ENCODE results near the gene BRINP2. TPM values are rescaled to one million over a fixed set of nuclear protein-coding genes. Genes with fewer than 3 reads are reported as not detected.

BRINP2 gene
- total RNA-seq, 4 donors from 2014 or later = 0.42 to 1.7 (median 0.70) TPM

GRCh38 chr1:177128665-177129281 lies 42.0 kb upstream of the BRINP2 start:
- DNase-seq (ENCODE audit: extremely low spot score) = no peak
- Histone ChIP-seq H3K27me3 (no peaks in the 10 kb centered on the region), H3K4me3 (no peak overlapping the region), H3K27ac (replicated peaks in 1 of 4) (no peak overlapping the region), H3K36me3 (no peaks in the 10 kb centered on the region), H3K9me3 (no peaks in the 10 kb centered on the region), H3K4me1 (peaks cover 0 to 4% (median 0%) of the 10 kb centered on the region in 4 donors)
- WGBS = 80% methylated on average over 4 of the region's 4 CpGs
- TF ChIP-seq, protein P1, sequence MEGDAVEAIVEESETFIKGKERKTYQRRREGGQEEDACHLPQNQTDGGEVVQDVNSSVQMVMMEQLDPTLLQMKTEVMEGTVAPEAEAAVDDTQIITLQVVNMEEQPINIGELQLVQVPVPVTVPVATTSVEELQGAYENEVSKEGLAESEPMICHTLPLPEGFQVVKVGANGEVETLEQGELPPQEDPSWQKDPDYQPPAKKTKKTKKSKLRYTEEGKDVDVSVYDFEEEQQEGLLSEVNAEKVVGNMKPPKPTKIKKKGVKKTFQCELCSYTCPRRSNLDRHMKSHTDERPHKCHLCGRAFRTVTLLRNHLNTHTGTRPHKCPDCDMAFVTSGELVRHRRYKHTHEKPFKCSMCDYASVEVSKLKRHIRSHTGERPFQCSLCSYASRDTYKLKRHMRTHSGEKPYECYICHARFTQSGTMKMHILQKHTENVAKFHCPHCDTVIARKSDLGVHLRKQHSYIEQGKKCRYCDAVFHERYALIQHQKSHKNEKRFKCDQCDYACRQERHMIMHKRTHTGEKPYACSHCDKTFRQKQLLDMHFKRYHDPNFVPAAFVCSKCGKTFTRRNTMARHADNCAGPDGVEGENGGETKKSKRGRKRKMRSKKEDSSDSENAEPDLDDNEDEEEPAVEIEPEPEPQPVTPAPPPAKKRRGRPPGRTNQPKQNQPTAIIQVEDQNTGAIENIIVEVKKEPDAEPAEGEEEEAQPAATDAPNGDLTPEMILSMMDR (IDR thresholded peaks at IDR 0.05) = no peak
- no peak for TF ChIP-seq POLR2AphosphoS5 (IDR thresholded peaks at IDR 0.05)
- no peak for TF ChIP-seq POLR2A (IDR thresholded peaks at IDR 0.05; ENCODE audit: low read depth)
- intact Hi-C loops (cut with DNase I) = no loop called here

DNA sequence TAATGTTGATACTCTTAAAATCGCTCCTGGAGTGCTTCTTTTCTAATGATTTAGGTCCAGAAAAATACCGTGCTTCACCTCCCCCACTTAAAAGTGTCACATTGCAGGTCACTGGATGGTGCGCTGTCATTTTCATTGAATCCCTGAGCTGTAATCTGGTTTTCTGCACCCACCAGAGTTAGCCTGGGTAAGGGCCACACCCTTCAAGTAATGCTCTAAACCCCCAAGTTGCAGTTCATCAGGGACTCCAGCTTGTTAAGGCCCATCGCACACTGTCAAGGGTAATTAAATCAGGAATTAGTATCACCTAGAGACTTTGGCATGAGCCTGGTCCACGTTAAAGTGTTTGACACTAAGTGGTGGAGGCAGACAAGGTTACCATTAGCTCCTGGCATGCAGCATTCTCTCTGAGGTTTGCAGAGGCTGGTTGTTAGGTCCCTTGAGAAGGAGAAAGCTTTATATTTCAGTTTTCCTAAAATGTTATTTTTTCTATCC lies 40.3 kb upstream of the BRINP2 start:
- TF ChIP-seq EP300 (IDR thresholded peaks at IDR 0.05) (no peak), POLR2A (IDR thresholded peaks at IDR 0.05; ENCODE audit: low read depth) (no peak), POLR2AphosphoS5 (IDR thresholded peaks at IDR 0.05) (no peak)
- TF ChIP-seq, protein P1 (IDR thresholded peaks at IDR 0.05) = no peak
- 78% methylated on average over 5 of the region's 5 CpGs for WGBS
- Histone ChIP-seq H3K27me3 (no peaks in the 10 kb centered on the region), H3K27ac (replicated peaks in 1 of 4) (no peak overlapping the region), H3K4me1 (peaks cover 0 to 4% (median 0%) of the 10 kb centered on the region in 4 donors), H3K4me3 (no peak overlapping the region), H3K9me3 (no peaks in the 10 kb centered on the region), H3K36me3 (no peaks in the 10 kb centered on the region)
- intact Hi-C loops (cut with DNase I) = no loop called here
- no peak for DNase-seq (ENCODE audit: extremely low spot score)

GRCh38 chr1:177131723-177132122 lies 39.0 kb upstream of the BRINP2 start:
- Histone ChIP-seq H3K9me3 (no peaks in the 10 kb centered on the region), H3K36me3 (no peaks in the 10 kb centered on the region), H3K27ac (replicated peaks in 1 of 4) (no peak overlapping the region), H3K4me3 (no peak overlapping the region), H3K4me1 (peaks cover 0 to 4% (median 0%) of the 10 kb centered on the region in 4 donors), H3K27me3 (no peaks in the 10 kb centered on the region)
- WGBS = 72% methylated on average over 4 of the region's 4 CpGs
- TF ChIP-seq, protein P1 (IDR thresholded peaks at IDR 0.05) = no peak
- TF ChIP-seq POLR2A (IDR thresholded peaks at IDR 0.05; ENCODE audit: low read depth) (no peak), EP300 (IDR thresholded peaks at IDR 0.05) (no peak), POLR2AphosphoS5 (IDR thresholded peaks at IDR 0.05) (no peak)
- no peak for DNase-seq (ENCODE audit: extremely low spot score)
- intact Hi-C loops (cut with DNase I) = no loop called here

DNA sequence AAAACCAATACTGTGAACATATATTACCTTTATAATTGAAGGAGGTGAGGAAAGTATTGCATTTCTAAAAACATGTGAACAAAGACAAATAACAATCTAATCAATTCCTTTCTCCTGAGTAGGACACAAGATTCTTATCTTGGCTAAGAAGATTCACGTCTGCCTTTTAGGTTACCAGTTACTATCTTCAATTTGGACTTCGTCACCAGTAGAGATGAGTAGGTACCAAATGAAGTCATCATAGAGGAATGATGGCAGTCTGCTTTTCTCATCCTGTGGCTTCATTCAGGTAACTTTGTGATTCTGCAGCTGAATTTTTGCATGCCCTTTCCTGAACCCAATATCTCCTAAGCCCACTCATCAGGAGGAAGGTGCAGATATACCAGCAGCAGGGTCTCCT lies 38.6 kb upstream of the BRINP2 start:
- H3K36me3 ChIP-seq = no peaks in the 10 kb centered on the region
- 90% methylated on average over 2 of the region's 2 CpGs for WGBS
- H3K4me1 ChIP-seq = peaks cover 0 to 4% (median 0%) of the 10 kb centered on the region in 4 donors
- no peak overlapping the region for H3K27ac ChIP-seq (replicated peaks in 1 of 4)
- DNase-seq (ENCODE audit: extremely low spot score) = no peak
- intact Hi-C loops (cut with DNase I) = no loop called here
- no peak for TF ChIP-seq POLR2AphosphoS5 (IDR thresholded peaks at IDR 0.05)
- TF ChIP-seq EP300 (IDR thresholded peaks at IDR 0.05) = no peak
- TF ChIP-seq, protein P1 (IDR thresholded peaks at IDR 0.05) = no peak
- no peak for TF ChIP-seq POLR2A (IDR thresholded peaks at IDR 0.05; ENCODE audit: low read depth)
- H3K4me3 ChIP-seq = no peak overlapping the region
- no peaks in the 10 kb centered on the region for H3K9me3 ChIP-seq
- no peaks in the 10 kb centered on the region for H3K27me3 ChIP-seq
